ENCODE results near the gene DHX34.

The DHX34 gene

GRCh38 chr19:47315125-47315821 is 33.8 kb upstream of the DHX34 start:
- no peak overlapping the region for H3K4me3 ChIP-seq (ENCODE audit: low read depth, low read length)
- no peak for TF ChIP-seq CTCF (IDR thresholded peaks at IDR 0.05; ENCODE audit: control insufficient read depth, extremely low read depth, insufficient read depth)
- no peak for DNase-seq (ENCODE audit: low read depth)

DNA sequence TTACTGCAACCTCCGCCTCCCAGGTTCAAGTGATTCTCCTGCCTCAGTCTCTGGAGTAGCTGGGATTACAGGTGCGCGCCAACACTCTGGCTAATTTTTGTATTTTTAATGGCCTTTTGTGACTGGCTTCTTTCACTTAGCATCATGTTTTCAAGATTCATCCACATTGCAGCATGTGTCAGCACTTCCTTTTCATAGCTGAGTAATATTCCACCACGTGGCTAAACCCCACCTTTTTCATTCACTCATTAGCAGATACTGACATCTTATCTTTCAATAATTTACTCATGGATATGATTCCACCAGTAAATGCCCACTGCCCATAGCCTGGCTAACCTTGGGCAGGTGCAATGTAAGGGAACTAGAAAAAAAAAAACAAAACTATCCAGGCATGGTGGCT is 32.6 kb upstream of the DHX34 start:
- H3K4me3 ChIP-seq (ENCODE audit: low read depth, low read length): no peak overlapping the region
- DNase-seq (ENCODE audit: low read depth): no peak
- TF ChIP-seq CTCF (IDR thresholded peaks at IDR 0.05; ENCODE audit: control insufficient read depth, extremely low read depth, insufficient read depth): no peak

GRCh38 chr19:47319923-47320871 is 28.9 kb upstream of the DHX34 start:
- no peak for TF ChIP-seq CTCF (IDR thresholded peaks at IDR 0.05; ENCODE audit: control insufficient read depth, extremely low read depth, insufficient read depth)
- H3K4me3 ChIP-seq (ENCODE audit: low read depth, low read length): no peak overlapping the region
- no peak for DNase-seq (ENCODE audit: low read depth)

DNA sequence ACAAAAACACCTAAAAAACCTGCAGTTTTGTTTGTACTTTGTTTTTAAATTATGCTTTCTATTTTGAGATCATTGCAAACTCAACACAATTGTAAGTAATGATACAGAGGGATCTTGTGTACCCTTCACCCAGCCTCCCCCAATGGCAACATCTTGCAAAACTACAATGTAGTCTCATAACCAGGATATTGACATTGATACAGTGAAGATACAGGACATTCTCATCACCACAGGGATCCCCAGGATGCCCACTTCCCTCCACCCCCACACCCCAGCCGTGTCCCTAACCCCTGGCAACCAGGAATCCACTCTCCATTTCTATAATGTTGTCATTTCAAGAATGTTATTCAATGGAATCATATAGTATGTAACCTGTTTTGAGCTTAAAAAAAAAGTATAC is 27.5 kb upstream of the DHX34 start:
- no peak for TF ChIP-seq CTCF (IDR thresholded peaks at IDR 0.05; ENCODE audit: control insufficient read depth, extremely low read depth, insufficient read depth)
- no peak for DNase-seq (ENCODE audit: low read depth)

GRCh38 chr19:47322058-47322457 is 27.1 kb upstream of the DHX34 start:
- no peak overlapping the region for H3K4me3 ChIP-seq (ENCODE audit: low read depth, low read length)
- no peak for DNase-seq (ENCODE audit: low read depth)
- TF ChIP-seq CTCF (IDR thresholded peaks at IDR 0.05; ENCODE audit: control insufficient read depth, extremely low read depth, insufficient read depth): no peak

More for the DNA sequence above, 27.5 kb upstream of the DHX34 start:
- no peak overlapping the region for H3K4me3 ChIP-seq (ENCODE audit: low read depth, low read length)

DNA sequence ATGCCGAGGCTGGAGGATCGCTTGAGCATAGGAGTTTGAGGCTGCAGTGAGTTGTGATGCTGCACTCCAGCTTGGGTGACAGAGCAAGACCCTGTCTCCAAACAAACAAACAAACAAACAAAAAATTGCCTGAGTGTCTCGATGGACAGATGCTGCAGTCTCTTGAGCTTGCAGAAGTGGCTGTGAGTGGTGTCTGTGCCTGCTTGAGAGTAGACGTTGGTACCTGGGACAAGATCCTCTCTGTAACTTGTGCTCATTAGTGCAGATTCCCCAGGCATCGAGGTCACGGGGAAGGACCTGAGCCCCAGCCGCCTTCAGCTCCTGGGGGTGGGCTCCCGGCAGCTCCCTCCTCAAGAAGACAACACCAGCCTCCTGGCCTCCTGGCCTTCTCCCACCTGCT is 25.7 kb upstream of the DHX34 start:
- no peak overlapping the region for H3K4me3 ChIP-seq (ENCODE audit: low read depth, low read length)
- no peak for DNase-seq (ENCODE audit: low read depth)
- TF ChIP-seq CTCF (IDR thresholded peaks at IDR 0.05; ENCODE audit: control insufficient read depth, extremely low read depth, insufficient read depth): no peak

Data from LNCaP clone FGC (cell line).